CD14-positive monocyte (primary cell): ENCODE results near the gene COMMD8. TPM values are rescaled to one million over a fixed set of nuclear protein-coding genes. Genes with fewer than 3 reads are reported as not detected.

Experiments used
- DNase-seq, 3 donors: peaks; one replicate each; pipeline ENCODE4 v3.0.0-alpha.2; 2011 to 2022
- H2AFZ ChIP-seq: 2 replicates; pipeline ENCODE4 v1.6.0; 2012; ENCODE audit warnings: mild to moderate bottlenecking, low read depth, low read length, inconsistent platforms; ENCODE audit not compliant: insufficient read depth, poor library complexity, severe bottlenecking
- H3K27ac ChIP-seq, 2 donors: 1 replicate in 1 of 2; 2 replicates in 1 of 2; pipeline ENCODE4 v1.5.1; 2012 to 2013; ENCODE audit warnings: low read length in 2 of 2, control low read depth in 1 of 2, inconsistent platforms in 1 of 2, low read depth in 1 of 2, mild to moderate bottlenecking in 1 of 2
- H3K27me3 ChIP-seq, 2 donors: one replicate each; pipeline versions ENCODE4 v1.6.0 to v1.6.1; 2011 to 2013; ENCODE audit warnings: low read length in 2 of 2; ENCODE audit not compliant: control insufficient read depth in 2 of 2, insufficient read depth in 2 of 2
- H3K36me3 ChIP-seq, 2 donors: replicated peaks in 1 of 2; 1 replicate in 1 of 2; 2 replicates in 1 of 2; pipeline versions ENCODE4 v1.5.1 to v1.6.1; 2012 to 2013; ENCODE audit warnings: low read length in 2 of 2, control low read depth in 1 of 2, inconsistent platforms in 1 of 2, mild to moderate bottlenecking in 1 of 2; ENCODE audit not compliant: insufficient read depth in 2 of 2, control insufficient read depth in 1 of 2
- H3K4me1 ChIP-seq, 2 donors: 1 replicate in 1 of 2; 2 replicates in 1 of 2; pipeline versions ENCODE4 v1.5.1 to v1.6.1; 2012 to 2013; ENCODE audit warnings: low read length in 2 of 2, control low read depth in 1 of 2, inconsistent platforms in 1 of 2, mild to moderate bottlenecking in 1 of 2, moderate library complexity in 1 of 2; ENCODE audit not compliant: insufficient read depth in 2 of 2, control insufficient read depth in 1 of 2
- H3K4me2 ChIP-seq: replicated peaks from 2 replicates; pipeline ENCODE3; 2012; ENCODE audit warnings: low read length, moderate library complexity, mild to moderate bottlenecking; ENCODE audit not compliant: poor library complexity, severe bottlenecking; ENCODE audit errors: extremely low read depth
- H3K4me3 ChIP-seq, 3 experiments: fragments of 200-600 bp in 1 of 3; sonication (generic) in 1 of 3; replicated peaks in 1 of 3; 1 replicate in 2 of 3; 2 replicates in 1 of 3; pipeline ENCODE4 v1.5.1; 2011 to 2013; ENCODE audit warnings: low read length in 3 of 3, mild to moderate bottlenecking in 3 of 3, control low read depth in 2 of 3, low read depth in 2 of 3, inconsistent platforms in 1 of 3, moderate library complexity in 1 of 3
- H3K79me2 ChIP-seq: 2 replicates; pipeline ENCODE4 v1.6.0; 2012; ENCODE audit warnings: mild to moderate bottlenecking, control low read depth, inconsistent platforms, low read length, moderate library complexity; ENCODE audit not compliant: insufficient read depth
- H3K9ac ChIP-seq: 2 replicates; pipeline ENCODE4 v1.6.0; 2017; ENCODE audit warnings: low read length, mild to moderate bottlenecking; ENCODE audit not compliant: insufficient read depth, poor library complexity, severe bottlenecking
- H3K9me3 ChIP-seq, 2 donors: replicated peaks in 1 of 2; 1 replicate in 1 of 2; 2 replicates in 1 of 2; pipeline versions ENCODE4 v1.5.1 to v1.6.1; 2012 to 2013; ENCODE audit warnings: low read length in 2 of 2, control low read depth in 1 of 2; ENCODE audit not compliant: control insufficient read depth in 1 of 2, insufficient read depth in 1 of 2
- H4K20me1 ChIP-seq: 2 replicates; pipeline ENCODE4 v1.6.0; 2012; ENCODE audit warnings: mild to moderate bottlenecking, low read length, control low read depth, moderate library complexity; ENCODE audit not compliant: insufficient read depth
- H3K27ac Mint-ChIP-seq, 7 donors: one replicate each; pipeline ENCODE4 v1.8.0; 2020; ENCODE audit warnings: mild to moderate bottlenecking in 7 of 7, mixed read lengths in 7 of 7, moderate library complexity in 6 of 7, inconsistent platforms in 2 of 7
- H3K27me3 Mint-ChIP-seq, 3 donors: one replicate each; pipeline ENCODE4 v1.8.0; 2021 to 2022; ENCODE audit warnings: low read depth in 3 of 3, mild to moderate bottlenecking in 3 of 3, mixed read lengths in 3 of 3, moderate library complexity in 3 of 3, inconsistent platforms in 1 of 3
- H3K36me3 Mint-ChIP-seq, 2 donors: one replicate each; pipeline ENCODE4 v1.8.0; 2020; ENCODE audit warnings: mixed read lengths in 2 of 2, inconsistent platforms in 1 of 2, mild to moderate bottlenecking in 1 of 2
- H3K4me1 Mint-ChIP-seq: one replicate; pipeline ENCODE4 v1.8.0; 2020; ENCODE audit warnings: mild to moderate bottlenecking, mixed read lengths
- H3K4me3 Mint-ChIP-seq, 2 donors: one replicate each; pipeline ENCODE4 v1.8.0; 2020; ENCODE audit warnings: mild to moderate bottlenecking in 2 of 2, mixed read lengths in 2 of 2, moderate library complexity in 1 of 2
- H3K9me3 Mint-ChIP-seq, 7 donors: one replicate each; pipeline ENCODE4 v1.8.0; 2020 to 2022; ENCODE audit warnings: mixed read lengths in 7 of 7, mild to moderate bottlenecking in 6 of 7, moderate library complexity in 6 of 7, inconsistent platforms in 2 of 7
- CTCF ChIP-seq: fragments of 200-600 bp; IDR thresholded peaks from one replicate; pipeline ENCODE4 v1.8.0; 2022; ENCODE audit warnings: antibody characterized with exemption, mild to moderate bottlenecking
- WGBS: methylation state at CpG from one replicate; pipeline ENCODE4 v1.1.5; 2013; ENCODE audit warnings: missing lambda C conversion rate; ENCODE audit not compliant: insufficient coverage; 5-methylcytosine and 5-hydroxymethylcytosine counted together
- intact Hi-C, 2 donors: fragments of 100-400 bp; cut with micrococcal nuclease; formaldehyde crosslinking; loops; one replicate each; pipeline versions ENCODE4 v1.15.0 to v1.15.1; 2023
- polyA plus RNA-seq, 3 donors: library from polyadenylated mRNA; depleted of rRNA in 1 of 3; unstranded in 2 of 3; stranded (reverse) in 1 of 3; fragments of 300-500 nt in 2 of 3; fragments of >200 nt in 1 of 3; fragmentation: Illumina TruSeq in 2 of 3; gene quantifications; 1 replicate in 2 of 3; 2 replicates in 1 of 3; pipeline ENCODE4 v1.2.3, GENCODE V29; 2012 to 2021

The COMMD8 gene
- polyA plus RNA-seq, 3 donors: 11.5 to 90.8 (median 71.8) TPM

DNA sequence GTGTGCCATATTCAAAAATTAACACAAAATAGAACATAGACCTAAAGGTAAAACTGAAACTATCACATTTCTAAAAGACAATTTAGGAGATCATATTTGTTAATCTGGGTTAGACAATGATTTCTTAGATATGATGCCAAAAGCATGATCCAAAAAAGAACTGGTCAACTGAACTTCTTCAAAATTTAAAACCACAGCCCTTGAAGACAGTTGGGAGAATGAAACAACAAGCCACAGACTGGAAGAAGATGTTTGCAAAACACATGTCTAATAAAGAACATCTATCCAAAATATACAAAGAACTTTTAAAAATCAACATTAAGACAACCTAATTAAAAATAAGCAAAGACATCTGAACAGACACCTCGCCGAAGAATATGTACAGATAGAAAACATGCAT lies 19.5 kb downstream of the COMMD8 start:
- H3K27ac Mint-ChIP-seq: peak overlapping the region in 5 of 7 donors; percentile 17 to 85 (median 72)
- H4K20me1 ChIP-seq: no peaks in the 10 kb centered on the region
- DNase-seq: no peak

DNA sequence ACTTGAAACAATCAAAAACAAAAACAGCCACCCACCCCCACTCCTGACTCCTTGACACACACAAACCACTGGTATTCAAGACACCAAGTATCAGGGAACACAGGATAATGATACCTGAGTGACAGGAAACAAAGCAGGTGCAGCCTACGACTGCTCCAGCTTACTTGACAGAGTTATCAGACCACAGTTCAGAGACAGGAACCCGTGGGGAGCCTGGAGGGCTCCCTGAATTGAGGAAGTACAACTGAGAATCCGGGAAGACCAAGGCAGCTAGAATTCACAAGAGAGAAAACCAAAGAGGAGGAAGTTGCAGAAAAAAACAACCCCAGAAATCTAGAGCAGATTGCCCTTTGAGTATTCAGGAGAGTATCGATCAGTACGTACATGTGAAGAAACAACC lies 20.5 kb downstream of the COMMD8 start:
- Histone ChIP-seq H3K9me3 (no peaks in the 10 kb centered on the region), H2AFZ (peak overlapping the region; percentile 70), H3K27me3 (no peaks in the 10 kb centered on the region), H3K27ac (peak overlapping the region; percentile 34 to 81), H3K36me3 (no peaks in the 10 kb centered on the region), H3K4me2 (peak overlapping the region; percentile 77), H3K4me3 (peak overlapping the region in 2 of 3 experiments; percentile 50 to 72), H3K9ac (peak overlapping the region; percentile 18), H4K20me1 (no peaks in the 10 kb centered on the region), H3K4me1 (peaks cover 31 to 58% of the 10 kb centered on the region in 2 donors), H3K79me2 (peaks cover 35% of the 10 kb centered on the region)
- H3K27ac Mint-ChIP-seq: peak overlapping the region; percentile 12 to 89 (median 84)
- H3K4me3 Mint-ChIP-seq: peak overlapping the region; percentile 13 to 79
- H3K27me3 Mint-ChIP-seq: no peaks in the 10 kb centered on the region
- H3K4me1 Mint-ChIP-seq: peaks cover 54% of the 10 kb centered on the region
- 0% methylated on average over 4 of the region's 5 CpGs for WGBS
- TF ChIP-seq CTCF: no peak
- peaks cover 0 to 4% (median 0%) of the 10 kb centered on the region in 7 donors for H3K9me3 Mint-ChIP-seq
- intact Hi-C loops: no loop called here
- H3K36me3 Mint-ChIP-seq: peaks cover 2 to 9% of the 10 kb centered on the region in 2 donors
- peak; percentile 49 to 68 (median 66) for DNase-seq

More for the DNA sequence above, 19.5 kb downstream of the COMMD8 start:
- TF ChIP-seq CTCF: no peak
- Histone ChIP-seq H3K27ac (peak overlapping the region in 1 of 2 donors; percentile 81), H3K9ac (no peak overlapping the region), H3K79me2 (peaks cover 31% of the 10 kb centered on the region), H3K27me3 (no peaks in the 10 kb centered on the region), H3K4me2 (peak overlapping the region; percentile 77), H2AFZ (peak overlapping the region; percentile 22), H3K4me3 (peak overlapping the region in 1 of 3 experiments; percentile 72), H3K4me1 (peaks cover 31 to 52% of the 10 kb centered on the region in 2 donors), H3K9me3 (no peaks in the 10 kb centered on the region), H3K36me3 (peaks cover 0 to under 1% of the 10 kb centered on the region in 2 donors)
- H3K4me1 Mint-ChIP-seq: peaks cover 50% of the 10 kb centered on the region
- peak overlapping the region in 1 of 2 donors; percentile 79 for H3K4me3 Mint-ChIP-seq
- no peaks in the 10 kb centered on the region for H3K27me3 Mint-ChIP-seq
- peaks cover 9 to 13% of the 10 kb centered on the region in 2 donors for H3K36me3 Mint-ChIP-seq
- WGBS: no CpG with 5 or more reads among the region's 2 CpGs
- peaks cover 0 to 4% (median 0%) of the 10 kb centered on the region in 7 donors for H3K9me3 Mint-ChIP-seq
- intact Hi-C loops: no loop called here
